NT2/D1 (cell line): ENCODE results near the gene EPN2.

Experiments
- DNase-seq: peaks from one replicate; pipeline ENCODE4 v3.0.0-alpha.2; 2011; ENCODE audit warnings: low read depth, low spot score
- H3K27me3 ChIP-seq: 2 replicates; pipeline ENCODE4 v1.6.0; 2011; ENCODE audit warnings: mild to moderate bottlenecking; ENCODE audit not compliant: insufficient read length, insufficient read depth
- H3K36me3 ChIP-seq: 2 replicates; pipeline ENCODE4 v1.6.1; 2011; ENCODE audit warnings: mild to moderate bottlenecking, low read length, mixed read lengths; ENCODE audit not compliant: insufficient read depth, insufficient read length
- H3K4me1 ChIP-seq: 2 replicates; pipeline ENCODE4 v1.5.1; 2011; ENCODE audit not compliant: insufficient read depth, insufficient read length
- H3K4me3 ChIP-seq: 2 replicates; pipeline ENCODE4 v1.5.1; 2011; ENCODE audit warnings: low read depth; ENCODE audit not compliant: insufficient read length
- H3K9ac ChIP-seq: 2 replicates; pipeline ENCODE4 v1.6.0; 2011; ENCODE audit warnings: low read depth; ENCODE audit not compliant: insufficient read length
- H3K9me3 ChIP-seq: 2 replicates; pipeline ENCODE4 v1.5.1; 2011; ENCODE audit warnings: mild to moderate bottlenecking, low read length; ENCODE audit not compliant: insufficient read depth
- SUZ12 ChIP-seq: IDR thresholded peaks from 2 replicates; pipeline ENCODE4 v1.6.1; 2011; ENCODE audit not compliant: insufficient read length, insufficient read depth; ENCODE audit errors: extremely low read depth
- YY1 ChIP-seq: IDR thresholded peaks from 2 replicates; pipeline ENCODE4 v1.6.1; 2011; ENCODE audit not compliant: insufficient read length, insufficient read depth
- ZNF274 ChIP-seq: IDR thresholded peaks from 2 replicates; pipeline ENCODE4 v1.6.1; 2011; ENCODE audit warnings: mild to moderate bottlenecking, low read depth, low read length

Gene EPN2

GRCh38 chr17:19322861-19323260 lies 85.7 kb downstream of the EPN2 start:
- no peaks in the 10 kb centered on the region for H3K4me1 ChIP-seq
- peaks cover 2% of the 10 kb centered on the region for H3K36me3 ChIP-seq
- H3K9ac ChIP-seq, result no peak overlapping the region
- TF ChIP-seq ZNF274, result no peak
- TF ChIP-seq SUZ12, result no peak
- no peak for TF ChIP-seq YY1
- peaks cover 13% of the 10 kb centered on the region for H3K9me3 ChIP-seq
- H3K27me3 ChIP-seq, result no peaks in the 10 kb centered on the region
- no peak overlapping the region for H3K4me3 ChIP-seq
- DNase-seq, result no peak

GRCh38 chr17:19325542-19325941 lies 88.4 kb downstream of the EPN2 start:
- H3K9me3 ChIP-seq, result peaks cover 13% of the 10 kb centered on the region
- H3K36me3 ChIP-seq, result peaks cover 13% of the 10 kb centered on the region
- no peak overlapping the region for H3K4me3 ChIP-seq
- H3K4me1 ChIP-seq, result no peaks in the 10 kb centered on the region
- no peak for DNase-seq
- H3K9ac ChIP-seq, result no peak overlapping the region
- no peak for TF ChIP-seq YY1
- no peak for TF ChIP-seq SUZ12
- no peak for TF ChIP-seq ZNF274
- H3K27me3 ChIP-seq, result no peaks in the 10 kb centered on the region

- H3K4me3 ChIP-seq, result no peak overlapping the region
- H3K4me1 ChIP-seq, result no peaks in the 10 kb centered on the region
Observed at GRCh38 chr17:19327031-19327783, 90.0 kb downstream of the EPN2 start.

GRCh38 chr17:19328441-19329061 lies 91.4 kb downstream of the EPN2 start:
- Histone ChIP-seq H3K9me3 (peaks cover 13% of the 10 kb centered on the region), H3K36me3 (peaks cover 24% of the 10 kb centered on the region), H3K27me3 (no peaks in the 10 kb centered on the region), H3K4me1 (no peaks in the 10 kb centered on the region), H3K9ac (no peak overlapping the region), H3K4me3 (no peak overlapping the region)
- TF ChIP-seq YY1 (no peak), SUZ12 (no peak)
- no peak for DNase-seq

More at GRCh38 chr17:19327031-19327783, 90.0 kb downstream of the EPN2 start:
- Histone ChIP-seq H3K9ac (no peak overlapping the region), H3K9me3 (peaks cover 13% of the 10 kb centered on the region), H3K27me3 (no peaks in the 10 kb centered on the region), H3K36me3 (peaks cover 15% of the 10 kb centered on the region)
- TF ChIP-seq SUZ12, result no peak
- no peak for TF ChIP-seq ZNF274
- TF ChIP-seq YY1, result no peak
- no peak for DNase-seq

GRCh38 chr17:19329136-19329535 lies 92.0 kb downstream of the EPN2 start:
- Histone ChIP-seq H3K27me3 (no peaks in the 10 kb centered on the region), H3K9ac (no peak overlapping the region), H3K4me3 (no peak overlapping the region), H3K36me3 (peaks cover 30% of the 10 kb centered on the region), H3K4me1 (no peaks in the 10 kb centered on the region), H3K9me3 (peaks cover 13% of the 10 kb centered on the region)
- DNase-seq, result no peak
- no peak for TF ChIP-seq SUZ12
- TF ChIP-seq ZNF274, result no peak
- no peak for TF ChIP-seq YY1

DNA sequence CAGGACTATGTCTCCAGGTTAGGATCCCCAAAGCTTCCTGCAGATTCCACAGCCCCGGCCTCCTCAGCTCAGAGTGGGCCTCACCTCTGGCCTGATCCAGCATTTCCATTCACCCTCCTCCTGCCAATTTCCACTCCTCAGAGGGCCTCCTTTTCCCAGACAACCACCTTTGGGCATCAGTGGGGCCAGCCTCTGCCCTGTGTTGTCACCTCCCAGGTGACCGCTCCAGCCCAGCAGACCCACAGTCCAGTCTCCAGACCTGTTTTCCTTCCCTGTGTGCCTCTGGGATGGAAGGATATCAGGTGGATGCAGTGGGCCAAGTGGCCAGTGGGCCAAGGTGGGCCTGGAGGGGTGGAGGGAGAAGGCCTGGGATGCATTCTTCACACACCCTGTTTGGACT lies 92.7 kb downstream of the EPN2 start:
- no peaks in the 10 kb centered on the region for H3K27me3 ChIP-seq
- TF ChIP-seq YY1 (no peak), ZNF274 (no peak), SUZ12 (no peak)

GRCh38 chr17:19330271-19330670 lies 93.1 kb downstream of the EPN2 start:
- Histone ChIP-seq H3K36me3 (peaks cover 34% of the 10 kb centered on the region), H3K4me3 (no peak overlapping the region), H3K27me3 (no peaks in the 10 kb centered on the region), H3K4me1 (no peaks in the 10 kb centered on the region), H3K9me3 (peaks cover 6% of the 10 kb centered on the region), H3K9ac (no peak overlapping the region)
- TF ChIP-seq SUZ12 (no peak), YY1 (no peak), ZNF274 (no peak)
- DNase-seq, result no peak

More for the DNA sequence above, 92.7 kb downstream of the EPN2 start:
- H3K4me3 ChIP-seq, result no peak overlapping the region
- no peak overlapping the region for H3K9ac ChIP-seq
- H3K4me1 ChIP-seq, result no peaks in the 10 kb centered on the region
- H3K36me3 ChIP-seq, result peaks cover 34% of the 10 kb centered on the region
- H3K9me3 ChIP-seq, result peaks cover 11% of the 10 kb centered on the region
- no peak for DNase-seq
